Spleen (tissue), 7 donors: ENCODE measurements around the gene TSPAN3.
A peak's percentile ranks its signal among the peaks of the same experiment; 100 is the strongest.

Experiments
- CTCF ChIP-seq, 11 experiments: fragments of 200-600 bp in 7 of 11; fragments of 450-650 bp in 4 of 11; sonication (generic) in 4 of 11; IDR thresholded peaks in 8 of 11; conservative IDR thresholded peaks in 3 of 11; 1 replicate in 7 of 11; 2 replicates in 4 of 11; pipeline versions ENCODE4 v1.4.0 to v1.8.0; 2016 to 2021; ENCODE audit warnings: antibody characterized with exemption in 11 of 11, inconsistent platforms in 4 of 11, mild to moderate bottlenecking in 1 of 11
- POLR2A ChIP-seq, 3 donors: fragments of 450-650 bp; IDR thresholded peaks; one replicate each; pipeline ENCODE4 v1.5.1; 2017; ENCODE audit warnings: antibody characterized with exemption in 3 of 3, mild to moderate bottlenecking in 1 of 3
- POLR2AphosphoS5 ChIP-seq, 3 donors: sonication (generic); formaldehyde crosslinking; IDR thresholded peaks; one replicate each; pipeline ENCODE4 v1.5.1; 2017; ENCODE audit warnings: antibody characterized with exemption in 3 of 3
- donor health status: DM: no; HTN: no; CAD: no; lungs with moderate emphysema.
- donor health status: DM: no; HTN: no; CAD: no.
- donor health status: DM: no; HTN: no; CAD: no.

- TF ChIP-seq CTCF (IDR thresholded peaks at IDR 0.05 in 8 of 11, conservative IDR thresholded peaks at IDR 0.05 in 3 of 11) (no peak), POLR2AphosphoS5 (IDR thresholded peaks at IDR 0.05) (peak; percentile 36 to 73 (median 73)), POLR2A (IDR thresholded peaks at IDR 0.05) (no peak)
Measured at GRCh38 chr15:77083381-77084160, 12.7 kb upstream of the TSPAN3 start.
